ENCODE data around the gene LIN54.
"Not testable (repeated sequence)": the region's sequence is repeated elsewhere in the genome, so short reads cannot be mapped to it uniquely, and the experiment has no call there.

The LIN54 gene

GRCh38 chr4:82930848-82931755 lies 79.5 kb downstream of the LIN54 start:
- no peak for DNase-seq

DNA sequence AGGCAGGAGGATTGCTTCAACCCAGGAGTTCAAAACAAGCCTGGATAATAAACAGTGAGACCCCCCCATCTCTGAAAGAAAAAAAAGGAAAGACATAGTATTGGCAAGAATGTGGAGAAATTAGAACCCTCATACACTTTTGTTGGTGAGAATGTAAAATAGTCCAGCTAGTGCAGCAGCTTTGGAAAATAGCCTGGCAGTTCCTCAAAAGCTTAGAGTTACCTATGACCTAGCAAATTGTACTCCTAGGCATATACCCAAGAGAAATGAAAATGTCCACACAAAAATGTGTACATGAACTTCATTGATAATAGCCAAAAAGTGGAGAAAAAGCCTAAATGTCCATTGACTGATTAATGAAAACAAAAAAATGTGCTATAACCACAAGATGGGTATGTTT lies 88.8 kb downstream of the LIN54 start:
- no peak for DNase-seq

GRCh38 chr4:82919386-82919785 lies 91.2 kb downstream of the LIN54 start:
- no peak for DNase-seq

- no peak for DNase-seq
Measured at GRCh38 chr4:82918091-82918490, 92.5 kb downstream of the LIN54 start.

DNA sequence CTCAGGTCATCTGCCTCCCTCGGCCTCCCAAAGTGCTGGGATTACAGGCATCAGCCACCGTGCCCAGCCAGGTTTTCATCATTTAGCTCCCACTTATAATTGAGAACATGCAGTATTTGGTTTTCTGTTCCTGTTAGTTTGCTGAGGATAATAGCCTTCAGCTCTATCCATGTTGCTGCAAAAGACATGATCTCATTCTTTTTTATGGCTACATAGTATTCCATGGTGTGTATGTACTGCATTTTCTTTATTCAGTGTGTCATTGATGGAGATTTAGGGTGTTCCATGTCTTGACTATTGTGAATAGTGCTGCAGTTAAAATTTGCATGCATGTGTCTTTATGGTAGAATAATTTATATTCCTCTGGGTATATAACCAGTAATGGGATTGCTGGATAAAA lies 96.7 kb downstream of the LIN54 start:
- not testable (repeated sequence) for DNase-seq

DNA sequence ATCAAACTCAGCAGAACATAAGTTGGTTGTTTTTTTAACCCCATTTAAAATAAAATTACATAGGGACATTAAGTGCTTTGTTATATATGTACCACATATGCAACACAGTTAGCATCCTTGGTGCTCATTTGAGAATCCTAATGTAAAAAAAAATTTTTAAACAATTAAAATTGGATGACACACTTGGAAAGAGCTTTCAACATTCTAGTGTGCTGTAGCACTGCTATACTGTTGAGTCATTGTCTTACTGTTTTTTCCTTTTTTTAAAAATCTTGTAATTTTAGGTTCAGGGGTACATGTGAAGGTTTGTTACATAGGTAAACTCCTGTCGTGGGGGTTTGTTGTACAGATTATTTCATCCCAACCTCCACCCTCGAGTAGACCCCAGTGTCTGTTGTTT lies 97.3 kb downstream of the LIN54 start:
- no peak for DNase-seq

DNA sequence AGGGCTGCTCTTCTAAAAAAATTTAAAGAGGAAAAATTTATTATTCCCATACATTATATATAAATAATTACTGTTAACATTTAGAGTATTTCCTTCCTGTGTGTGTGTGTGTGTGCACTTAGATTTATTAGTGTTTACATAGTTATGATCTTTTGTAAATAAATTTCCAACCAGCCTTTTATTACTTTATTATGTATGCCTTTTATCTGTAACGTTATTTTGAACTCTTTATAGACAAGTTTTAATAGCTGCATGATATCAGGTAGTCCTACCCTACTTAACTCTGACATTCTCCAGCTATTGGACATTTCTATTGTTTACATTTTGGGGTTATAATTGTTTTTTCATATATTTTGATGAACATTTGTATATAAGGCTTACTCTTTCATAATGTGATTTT lies 101.3 kb downstream of the LIN54 start:
- no peak for DNase-seq

DNA sequence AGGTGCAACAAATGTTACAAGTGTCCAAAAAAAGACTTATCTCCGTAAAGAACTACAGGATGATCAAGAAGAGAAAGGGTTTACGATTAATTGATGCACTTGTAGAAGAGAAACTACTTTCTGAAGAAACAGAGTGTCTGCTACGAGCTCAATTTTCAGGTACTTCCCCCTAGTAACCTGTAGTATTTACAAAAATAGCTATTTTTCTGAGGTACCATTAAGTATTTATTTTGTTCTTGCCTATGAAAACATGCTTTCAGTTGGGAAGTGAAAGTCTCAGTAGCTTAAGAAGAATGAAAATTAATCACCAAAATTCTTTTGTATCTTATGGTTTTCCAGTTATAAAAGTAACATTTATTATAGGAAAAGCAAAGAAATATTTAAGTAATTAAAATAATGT lies 104.2 kb downstream of the LIN54 start:
- DNase-seq: no peak

DNA sequence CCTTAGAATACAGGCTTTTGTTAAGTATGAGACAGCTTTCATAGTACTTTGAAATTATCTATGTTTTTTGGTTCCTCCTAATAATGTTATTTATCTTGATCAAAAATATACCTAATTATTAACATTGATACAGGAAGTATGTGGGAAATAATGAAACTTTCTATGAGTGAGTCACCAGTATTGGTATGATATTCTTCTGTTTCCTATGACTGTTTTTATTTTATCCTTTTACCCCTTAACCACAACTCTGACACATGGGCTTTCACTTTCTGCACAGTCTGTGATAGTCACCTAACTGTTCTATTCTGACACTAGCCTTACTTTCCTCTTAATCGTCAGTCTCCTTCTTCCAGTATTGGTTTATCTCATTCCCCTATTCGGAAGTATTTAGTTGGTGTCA lies 105.4 kb downstream of the LIN54 start:
- no peak for DNase-seq

GRCh38 chr4:82903737-82904136 lies 106.9 kb downstream of the LIN54 start:
- DNase-seq: no peak

GRCh38 chr4:82901183-82901718 lies 109.4 kb downstream of the LIN54 start:
- no peak for DNase-seq

- DNase-seq: peak; percentile 96
Measured at GRCh38 chr4:82900411-82901182, 110.0 kb downstream of the LIN54 start, which contains the start of gene THAP9. Gene THAP9, plus strand, starts transcription at chr4:82900735. Its CDS starts 68 bp downstream, at chr4:82900803.

- no peak for DNase-seq
Measured at GRCh38 chr4:82900066-82900410, 110.6 kb downstream of the LIN54 start.

- no peak for DNase-seq
Measured at GRCh38 chr4:82899374-82900065, 111.1 kb downstream of the LIN54 start.

- DNase-seq: no peak
Measured at GRCh38 chr4:82898322-82899243, 112.0 kb downstream of the LIN54 start.

GRCh38 chr4:82896755-82897154 lies 113.9 kb downstream of the LIN54 start:
- DNase-seq: no peak

GRCh38 chr4:82893942-82894341 lies 116.7 kb downstream of the LIN54 start:
- no peak for DNase-seq

DNA sequence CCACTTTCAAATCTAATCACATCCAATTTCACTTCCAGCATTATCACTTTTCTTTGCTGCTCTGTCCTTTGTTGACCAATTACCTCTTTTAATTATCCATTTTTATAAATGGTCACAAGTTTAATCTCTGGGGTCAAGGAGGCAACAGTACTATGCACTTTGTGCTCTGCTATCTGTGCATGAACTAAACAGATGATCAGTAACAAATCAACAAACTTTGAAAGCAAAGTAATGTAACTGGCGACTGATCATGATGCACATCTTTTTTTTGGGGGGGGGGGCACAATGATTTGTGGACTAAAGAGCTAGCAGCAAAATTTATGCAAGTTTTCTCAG lies 118.2 kb downstream of the LIN54 start:
- DNase-seq: no peak

DNA sequence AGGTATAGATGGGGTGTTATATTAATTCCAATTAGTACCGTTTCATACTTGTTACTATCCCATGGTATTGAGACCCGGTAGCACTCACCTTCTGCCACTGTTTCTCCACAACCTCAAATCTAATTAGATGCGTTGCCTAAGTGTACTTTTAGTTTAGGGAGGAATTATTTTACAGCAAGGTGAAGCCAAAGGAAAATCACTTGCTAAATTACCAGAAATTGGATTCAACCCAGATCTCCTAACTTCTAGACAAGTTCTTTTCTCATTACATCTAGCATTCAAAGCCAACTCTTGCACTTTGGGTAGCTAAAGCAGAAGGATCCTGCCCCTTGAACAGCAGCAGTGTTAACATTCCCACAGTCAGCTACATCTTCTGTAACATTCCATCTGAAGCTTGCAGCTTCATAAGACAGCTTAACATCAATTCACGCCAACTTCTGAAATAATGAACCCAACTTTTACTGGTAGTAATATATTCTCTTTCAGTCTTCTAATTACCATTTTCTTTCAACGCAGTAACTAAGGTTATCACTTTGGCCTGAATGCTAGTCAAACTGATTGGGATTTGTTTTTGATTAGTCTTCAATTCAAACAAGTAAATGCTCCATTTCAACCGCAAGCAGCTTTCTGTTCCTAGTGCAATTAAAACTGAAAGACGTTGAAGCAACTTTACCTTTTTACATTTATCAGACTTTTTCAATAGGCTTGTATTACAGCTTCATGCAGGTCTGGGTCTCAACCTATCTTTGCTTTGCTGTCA lies 118.7 kb downstream of the LIN54 start:
- DNase-seq: no peak

GRCh38 chr4:82890901-82891706 lies 119.5 kb downstream of the LIN54 start, which contains the start of gene SEC31A:
Gene SEC31A, minus strand, starts transcription at chr4:82891153. Its CDS starts 9,217 bp downstream, at chr4:82881936.
- DNase-seq: peak; percentile 96
